Spinal cord (tissue), 10 donors: ENCODE data around the gene NAT16. TPM values are rescaled to one million over a fixed set of nuclear protein-coding genes. Genes with fewer than 3 reads are reported as not detected.
"Not testable (repeated sequence)": the region's sequence is repeated elsewhere in the genome, so short reads cannot be mapped to it uniquely, and the experiment has no call there.

Experiments used
- DNase-seq, 6 donors: peaks; one replicate each; pipeline versions ENCODE4 v3.0.0 to v3.0.0-alpha.2; 2013 to 2015; ENCODE audit warnings: low spot score in 6 of 6, low read depth in 4 of 6
- H3K27ac ChIP-seq: one replicate; pipeline ENCODE4 v1.5.1; 2013; ENCODE audit warnings: low read depth, low read length, control low read depth
- H3K27me3 ChIP-seq: one replicate; pipeline ENCODE4 v1.6.1; 2013; ENCODE audit warnings: low read length; ENCODE audit not compliant: control insufficient read depth, insufficient read depth
- H3K36me3 ChIP-seq: one replicate; pipeline ENCODE4 v1.6.1; 2013; ENCODE audit warnings: low read length; ENCODE audit not compliant: control insufficient read depth, insufficient read depth
- H3K4me1 ChIP-seq: one replicate; pipeline ENCODE4 v1.6.1; 2013; ENCODE audit warnings: low read length; ENCODE audit not compliant: control insufficient read depth, insufficient read depth
- H3K4me3 ChIP-seq: one replicate; pipeline ENCODE4 v1.5.1; 2013; ENCODE audit warnings: low read depth, low read length, control low read depth
- H3K9me3 ChIP-seq: one replicate; pipeline ENCODE4 v1.6.1; 2013; ENCODE audit warnings: low read length; ENCODE audit not compliant: control insufficient read depth, insufficient read depth
- WGBS: methylation state at CpG from one replicate; pipeline ENCODE4 v1.1.5; 2013; ENCODE audit warnings: missing lambda C conversion rate; ENCODE audit not compliant: insufficient coverage; 5-methylcytosine and 5-hydroxymethylcytosine counted together
- polyA plus RNA-seq, 2 donors: library from polyadenylated mRNA; unstranded; fragments of 120-200 nt; gene quantifications; one replicate each; pipeline ENCODE4 v1.2.1, GENCODE V29; 2013; ENCODE audit not compliant: insufficient read length in 2 of 2
- total RNA-seq, 2 donors: library from RNA; depleted of rRNA in 1 of 2; stranded (reverse); fragments of 120-200 nt in 1 of 2; fragments of >200 nt in 1 of 2; gene quantifications; one replicate each; pipeline versions ENCODE4 v1.2.3 to v1.2.4, GENCODE V29; 2013 to 2014
- donor health status: healthy.

Gene NAT16
- total and polyA plus RNA-seq, 4 donors: 0.40 to 7.5 (median 3.7) TPM

GRCh38 chr7:101203740-101204738 is 23.9 kb upstream of the NAT16 start:
- H3K27ac ChIP-seq, H3K4me3 ChIP-seq, DNase-seq, H3K9me3 ChIP-seq: not testable (repeated sequence)
- peaks cover 10% of the 10 kb centered on the region for H3K4me1 ChIP-seq
- 82% methylated on average over 17 of the region's 22 CpGs for WGBS
- H3K36me3 ChIP-seq: peaks cover 33% of the 10 kb centered on the region
- H3K27me3 ChIP-seq: peaks cover 37% of the 10 kb centered on the region

- Histone ChIP-seq H3K27me3 (peaks cover 37% of the 10 kb centered on the region), H3K4me3 (no peak overlapping the region), H3K9me3 (no peaks in the 10 kb centered on the region), H3K36me3 (peaks cover 18% of the 10 kb centered on the region), H3K27ac (no peak overlapping the region), H3K4me1 (peaks cover 10% of the 10 kb centered on the region)
- 81% methylated on average over 4 of the region's 5 CpGs for WGBS
- DNase-seq: no peak
These were observed 22.5 kb upstream of the NAT16 start for GRCh38 chr7:101202603-101202918.

- DNase-seq: no peak
- peaks cover 37% of the 10 kb centered on the region for H3K27me3 ChIP-seq
- peaks cover 10% of the 10 kb centered on the region for H3K4me1 ChIP-seq
- H3K4me3 ChIP-seq: no peak overlapping the region
- no peaks in the 10 kb centered on the region for H3K9me3 ChIP-seq
- no peak overlapping the region for H3K27ac ChIP-seq
- peaks cover 12% of the 10 kb centered on the region for H3K36me3 ChIP-seq
- WGBS: 4% methylated on average over 75 of the region's 75 CpGs
These were observed 21.9 kb upstream of the NAT16 start for GRCh38 chr7:101201695-101202602.

- Histone ChIP-seq H3K27me3 (peaks cover 37% of the 10 kb centered on the region), H3K4me1 (peaks cover 10% of the 10 kb centered on the region), H3K27ac (no peak within 1 kb of the TSS), H3K4me3 (no peak within 1 kb of the TSS), H3K9me3 (no peaks in the 10 kb centered on the region), H3K36me3 (peaks cover 5% of the 10 kb centered on the region)
- 28% methylated on average over 16 of the region's 21 CpGs for WGBS
- no peak for DNase-seq
These were observed 20.9 kb upstream of the NAT16 start, which contains the start of gene MOGAT3 for GRCh38 chr7:101200862-101201599. Gene MOGAT3, minus strand, starts transcription at chr7:101201036. Its CDS starts 182 bp downstream, at chr7:101200854.

- no peaks in the 10 kb centered on the region for H3K9me3 ChIP-seq
- no peak overlapping the region for H3K4me3 ChIP-seq
- no peaks in the 10 kb centered on the region for H3K36me3 ChIP-seq
- H3K4me1 ChIP-seq: peaks cover 10% of the 10 kb centered on the region
- H3K27me3 ChIP-seq: peaks cover 37% of the 10 kb centered on the region
- WGBS: 80% methylated on average over 1 of the region's 2 CpGs
- DNase-seq: no peak
- H3K27ac ChIP-seq: no peak overlapping the region
These were observed 20.4 kb upstream of the NAT16 start for GRCh38 chr7:101200504-101200861.

GRCh38 chr7:101199522-101199921 is 19.4 kb upstream of the NAT16 start:
- not testable (repeated sequence) for H3K27ac ChIP-seq, H3K36me3 ChIP-seq, H3K4me3 ChIP-seq, DNase-seq, H3K9me3 ChIP-seq
- Histone ChIP-seq H3K4me1 (peaks cover 10% of the 10 kb centered on the region), H3K27me3 (peaks cover 37% of the 10 kb centered on the region)
- WGBS: 95% methylated on average over 8 of the region's 10 CpGs

- no peak for DNase-seq
- Histone ChIP-seq H3K9me3 (no peaks in the 10 kb centered on the region), H3K27ac (no peak overlapping the region), H3K27me3 (peaks cover 36% of the 10 kb centered on the region), H3K36me3 (no peaks in the 10 kb centered on the region), H3K4me3 (no peak overlapping the region), H3K4me1 (peaks cover 10% of the 10 kb centered on the region)
- 66% methylated on average over 12 of the region's 14 CpGs for WGBS
These were observed 18.4 kb upstream of the NAT16 start for GRCh38 chr7:101198476-101198875.

- Histone ChIP-seq H3K27ac (no peak overlapping the region), H3K27me3 (peaks cover 31% of the 10 kb centered on the region), H3K9me3 (no peaks in the 10 kb centered on the region), H3K36me3 (no peaks in the 10 kb centered on the region), H3K4me3 (no peak overlapping the region), H3K4me1 (peaks cover 10% of the 10 kb centered on the region)
- DNase-seq: no peak
- WGBS: 73% methylated on average over 15 of the region's 21 CpGs
These were observed 17.9 kb upstream of the NAT16 start for GRCh38 chr7:101197991-101198390.

GRCh38 chr7:101195884-101196283 is 15.8 kb upstream of the NAT16 start:
- WGBS: 80% methylated on average over 17 of the region's 17 CpGs
- Histone ChIP-seq H3K4me3 (no peak overlapping the region), H3K36me3 (no peaks in the 10 kb centered on the region), H3K9me3 (no peaks in the 10 kb centered on the region), H3K4me1 (peaks cover 3% of the 10 kb centered on the region), H3K27me3 (peaks cover 10% of the 10 kb centered on the region), H3K27ac (no peak overlapping the region)
- no peak for DNase-seq
